ENCODE results near the gene CLTC.

DNA sequence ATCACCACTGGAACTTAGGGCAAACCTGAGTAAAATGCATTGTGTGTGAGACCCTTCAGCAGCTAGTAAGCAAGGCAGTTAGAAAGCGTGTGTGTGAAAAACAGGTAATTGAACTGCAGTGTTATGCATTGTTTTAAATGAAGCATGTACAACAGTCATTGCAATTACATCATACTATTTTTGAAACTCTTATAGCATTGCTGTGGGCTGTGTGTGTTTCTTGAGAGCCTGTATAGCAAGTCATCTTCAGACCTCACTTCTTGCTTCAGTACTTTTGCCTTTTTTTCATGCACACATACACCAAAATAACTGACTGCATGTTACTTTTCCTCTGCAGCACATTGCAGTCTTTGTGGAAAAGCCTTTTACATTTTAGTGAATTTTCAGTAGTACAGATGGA, 68.3 kb downstream of the CLTC start:
- TF ChIP-seq, protein P1, sequence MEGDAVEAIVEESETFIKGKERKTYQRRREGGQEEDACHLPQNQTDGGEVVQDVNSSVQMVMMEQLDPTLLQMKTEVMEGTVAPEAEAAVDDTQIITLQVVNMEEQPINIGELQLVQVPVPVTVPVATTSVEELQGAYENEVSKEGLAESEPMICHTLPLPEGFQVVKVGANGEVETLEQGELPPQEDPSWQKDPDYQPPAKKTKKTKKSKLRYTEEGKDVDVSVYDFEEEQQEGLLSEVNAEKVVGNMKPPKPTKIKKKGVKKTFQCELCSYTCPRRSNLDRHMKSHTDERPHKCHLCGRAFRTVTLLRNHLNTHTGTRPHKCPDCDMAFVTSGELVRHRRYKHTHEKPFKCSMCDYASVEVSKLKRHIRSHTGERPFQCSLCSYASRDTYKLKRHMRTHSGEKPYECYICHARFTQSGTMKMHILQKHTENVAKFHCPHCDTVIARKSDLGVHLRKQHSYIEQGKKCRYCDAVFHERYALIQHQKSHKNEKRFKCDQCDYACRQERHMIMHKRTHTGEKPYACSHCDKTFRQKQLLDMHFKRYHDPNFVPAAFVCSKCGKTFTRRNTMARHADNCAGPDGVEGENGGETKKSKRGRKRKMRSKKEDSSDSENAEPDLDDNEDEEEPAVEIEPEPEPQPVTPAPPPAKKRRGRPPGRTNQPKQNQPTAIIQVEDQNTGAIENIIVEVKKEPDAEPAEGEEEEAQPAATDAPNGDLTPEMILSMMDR (IDR thresholded peaks at IDR 0.05) = no peak
- no peak for TF ChIP-seq ZFX (IDR thresholded peaks at IDR 0.05; ENCODE audit: borderline replicate concordance)

Measured in 22Rv1 (cell line).